MCF 10A (cell line): ENCODE data around the gene KRTAP4-4. TPM values are rescaled to one million over a fixed set of nuclear protein-coding genes. Genes with fewer than 3 reads are reported as not detected.

Experiments used
- BruUV-seq: library from RNA; stranded (reverse); fragments of 400-500 nt; replicated peaks from 2 replicates; lab custom pipeline; 2021; lab: Mats Ljungman, UMichigan
- CTCF ChIA-PET: fragments of 300-600 bp; sonication (Branson Sonifier 250); formaldehyde crosslinking; extraction: SDS; loops from one replicate; lab custom pipeline; 2021; ENCODE audit warnings: antibody characterized with exemption, inconsistent platforms; lab: Yijun Ruan, JAX
- POLR2A ChIA-PET: fragments of 300-600, 350-650 bp; sonication (Branson Sonifier 250); formaldehyde crosslinking; extraction: SDS; loops from one replicate; lab custom pipeline; 2020; ENCODE audit warnings: antibody characterized with exemption, inconsistent platforms; lab: Yijun Ruan, JAX
- DNase-seq: peaks from one replicate; pipeline ENCODE4 v3.0.0-alpha.2; 2018; ENCODE audit not compliant: unreplicated experiment
- H3K27ac Mint-ChIP-seq: one replicate; pipeline ENCODE4 v1.8.0; 2022; ENCODE audit warnings: mild to moderate bottlenecking, low read depth, mixed read lengths; ENCODE audit not compliant: unreplicated experiment
- H3K27me3 Mint-ChIP-seq: one replicate; pipeline ENCODE4 v1.8.0; 2022; ENCODE audit warnings: mixed read lengths; ENCODE audit not compliant: insufficient read depth, unreplicated experiment
- H3K36me3 Mint-ChIP-seq: one replicate; pipeline ENCODE4 v1.8.0; 2022; ENCODE audit warnings: mild to moderate bottlenecking, moderate library complexity, mixed read lengths; ENCODE audit not compliant: insufficient read depth, unreplicated experiment
- H3K4me1 Mint-ChIP-seq: one replicate; pipeline ENCODE4 v1.8.0; 2022; ENCODE audit warnings: mixed read lengths; ENCODE audit not compliant: insufficient read depth, unreplicated experiment
- H3K4me3 Mint-ChIP-seq: one replicate; pipeline ENCODE4 v1.8.0; 2022; ENCODE audit warnings: mild to moderate bottlenecking, moderate library complexity, mixed read lengths; ENCODE audit not compliant: unreplicated experiment
- H3K9me3 Mint-ChIP-seq: one replicate; pipeline ENCODE4 v1.8.0; 2022; ENCODE audit warnings: mixed read lengths; ENCODE audit not compliant: unreplicated experiment
- CTCF ChIP-seq: fragments of 200-600 bp; IDR thresholded peaks from one replicate; pipeline ENCODE4 v1.8.0; 2022; ENCODE audit warnings: antibody characterized with exemption, mild to moderate bottlenecking; ENCODE audit not compliant: unreplicated experiment
- intact Hi-C: fragments of 100-400 bp; cut with micrococcal nuclease; formaldehyde crosslinking; loops from 2 replicates; pipeline ENCODE4 v1.14.1; 2022
- total RNA-seq: library from RNA; stranded (reverse); gene quantifications from 2 replicates; pipeline ENCODE4 v1.2.3, GENCODE V29; 2022

KRTAP4-4 gene
- total RNA-seq, 1 experiment from 2014 or later, result not detected

DNA sequence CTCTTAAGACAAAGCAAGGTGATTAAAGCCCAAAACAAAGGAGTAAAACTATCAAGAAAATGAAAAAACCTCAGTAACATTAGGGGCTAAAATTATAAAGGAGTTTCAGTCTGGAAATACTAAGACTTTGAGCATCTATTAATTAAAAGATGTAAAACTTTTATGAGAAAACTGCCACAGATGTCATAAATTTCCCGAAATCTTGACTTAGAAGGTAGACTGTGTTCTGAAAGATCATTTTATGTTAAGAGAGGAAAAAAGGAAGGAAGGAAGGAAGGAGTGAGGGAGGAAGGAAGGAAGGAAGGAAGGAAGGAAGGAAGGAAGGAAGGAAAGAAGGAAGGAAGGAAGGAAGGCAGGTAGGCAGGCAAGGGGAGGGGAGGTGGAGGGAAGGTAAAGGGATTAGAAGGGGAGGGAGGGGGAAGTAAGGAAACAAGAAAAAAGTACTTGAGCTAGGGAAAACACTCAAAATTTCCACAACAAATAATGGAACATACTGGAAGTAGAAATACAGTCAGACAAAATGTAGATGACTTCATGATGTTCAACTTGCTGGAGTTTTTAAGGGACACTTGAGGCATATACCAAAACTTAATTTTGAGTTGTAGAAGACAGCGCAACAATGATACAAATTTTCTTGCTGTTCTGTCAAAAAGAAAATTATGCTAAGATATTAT is 12.9 kb downstream of the KRTAP4-4 start:
- H3K9me3 Mint-ChIP-seq, result peaks cover 15% of the 10 kb centered on the region
- no peaks in the 10 kb centered on the region for H3K27me3 Mint-ChIP-seq
- no peak for TF ChIP-seq CTCF
- H3K4me3 Mint-ChIP-seq, result no peak overlapping the region
- POLR2A ChIA-PET, result no interaction called here
- CTCF ChIA-PET, result no interaction called here
- no TSS peak for BruUV-seq
- no peaks in the 10 kb centered on the region for H3K36me3 Mint-ChIP-seq
- no peak for DNase-seq
- H3K4me1 Mint-ChIP-seq, result no peaks in the 10 kb centered on the region
- intact Hi-C loops, result no loop called here
- no peak overlapping the region for H3K27ac Mint-ChIP-seq

DNA sequence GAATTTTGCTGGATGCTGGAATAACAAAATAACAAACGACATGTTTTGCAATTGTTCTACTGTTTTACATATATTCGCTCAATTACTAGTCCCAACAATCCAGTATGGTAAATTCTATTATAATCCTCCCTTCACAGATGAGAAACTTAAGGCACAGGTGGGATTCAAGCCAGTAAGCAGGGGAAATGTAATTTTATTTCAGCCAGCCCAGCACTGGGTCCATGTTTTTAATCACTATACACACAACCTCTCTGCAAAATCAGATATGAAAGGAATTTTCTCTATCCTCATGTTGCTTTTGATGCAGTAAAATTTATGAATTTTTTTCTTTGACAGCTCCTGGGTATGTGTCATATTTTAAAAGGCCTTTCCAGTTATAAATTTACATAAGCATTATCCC is 15.3 kb downstream of the KRTAP4-4 start:
- BruUV-seq, result no TSS peak
- Mint-ChIP-seq H3K36me3 (no peaks in the 10 kb centered on the region), H3K27me3 (no peaks in the 10 kb centered on the region), H3K9me3 (peaks cover 20% of the 10 kb centered on the region), H3K4me1 (peaks cover 6% of the 10 kb centered on the region), H3K4me3 (no peak overlapping the region), H3K27ac (no peak overlapping the region)
- intact Hi-C loops, result no loop called here
- CTCF ChIA-PET, result no interaction called here
- POLR2A ChIA-PET, result no interaction called here
- DNase-seq, result no peak
- TF ChIP-seq CTCF, result no peak

DNA sequence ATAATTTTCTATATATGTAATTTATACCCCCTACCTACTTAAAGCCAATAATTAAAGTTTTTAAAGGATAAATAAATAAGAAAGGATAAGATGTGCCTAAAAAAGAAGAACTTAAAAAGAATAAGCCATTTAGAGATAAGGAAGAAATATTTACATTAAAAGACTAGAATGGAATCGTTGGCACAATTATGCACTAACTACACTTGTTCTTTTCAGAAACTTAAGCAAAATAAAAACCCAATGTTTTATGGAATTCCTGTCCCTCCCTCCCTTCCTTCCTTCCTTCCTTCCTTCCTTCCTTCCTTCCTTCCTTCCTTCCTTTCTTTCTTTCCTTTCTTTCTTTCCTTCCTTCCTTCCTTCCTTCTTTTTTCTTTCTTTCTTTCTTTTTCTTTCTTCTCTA is 15.7 kb downstream of the KRTAP4-4 start:
- no TSS peak for BruUV-seq
- Mint-ChIP-seq H3K27me3 (no peaks in the 10 kb centered on the region), H3K4me3 (no peak overlapping the region), H3K4me1 (peaks cover 6% of the 10 kb centered on the region), H3K9me3 (peaks cover 20% of the 10 kb centered on the region), H3K36me3 (peaks cover under 1% of the 10 kb centered on the region), H3K27ac (no peak overlapping the region)
- intact Hi-C loops, result no loop called here
- TF ChIP-seq CTCF, result no peak
- ChIA-PET CTCF (no interaction called here), POLR2A (no interaction called here)
- DNase-seq, result no peak

DNA sequence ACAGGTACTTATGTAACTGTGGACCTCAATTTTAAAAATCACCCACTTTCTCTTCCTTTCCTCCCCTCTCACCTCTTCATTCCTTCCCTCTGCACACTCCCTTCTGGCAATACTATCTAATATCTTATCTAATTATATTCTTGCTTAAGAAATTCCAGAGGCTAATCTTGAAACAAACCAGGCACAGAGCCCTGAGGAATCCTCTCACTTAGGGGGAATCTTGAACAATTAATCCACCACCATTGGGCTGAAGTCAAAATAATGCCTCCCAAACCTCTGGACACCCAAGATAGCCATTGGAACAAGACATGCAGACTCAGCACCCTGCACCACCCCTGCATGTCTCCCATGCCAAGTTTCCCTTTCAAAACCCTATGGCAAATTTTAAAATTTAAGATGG is 19.2 kb downstream of the KRTAP4-4 start:
- ChIA-PET POLR2A (interaction anchor here (0.9 to 1.7 kb wide), 3 partner anchors 9 to 325 kb away, joined by 3 to 5 read pairs (median 4); partner anchors contain the start of gene KRT32), CTCF (no interaction called here)
- intact Hi-C loops, result loop anchor here (2.0 kb wide), 1 partner anchor 233 kb away; no protein-coding TSS in a partner anchor
- Mint-ChIP-seq H3K4me1 (peaks cover 6% of the 10 kb centered on the region), H3K27ac (peak overlapping the region; percentile 3), H3K9me3 (peaks cover 27% of the 10 kb centered on the region), H3K27me3 (no peaks in the 10 kb centered on the region), H3K36me3 (peaks cover 6% of the 10 kb centered on the region), H3K4me3 (no peak overlapping the region)
- DNase-seq, result no peak
- TF ChIP-seq CTCF, result no peak
- BruUV-seq, result no TSS peak
